Endothelial cell of umbilical vein (primary cell): ENCODE data around the gene NANS. TPM values are rescaled to one million over a fixed set of nuclear protein-coding genes. Genes with fewer than 3 reads are reported as not detected.

ENCODE experiments used
- BruUV-seq: library from RNA; stranded (reverse); fragments of 400-500 nt; replicated peaks from 2 replicates; lab custom pipeline; 2021; lab: Mats Ljungman, UMichigan
- CTCF ChIA-PET: fragments of 300-600, 350-600 bp; sonication (Branson Sonifier 250); formaldehyde crosslinking; loops from one replicate; lab custom pipeline; 2021; ENCODE audit warnings: antibody characterized with exemption, inconsistent platforms; lab: Charles Lee
- POLR2A ChIA-PET: fragments of 300-600, 350-600 bp; sonication (Branson Sonifier 250); formaldehyde crosslinking; loops from one replicate; lab custom pipeline; 2021; ENCODE audit warnings: antibody characterized with exemption, inconsistent platforms; lab: Charles Lee
- DNase-seq: peaks from one replicate; pipeline ENCODE4 v3.0.0-alpha.2; 2011; ENCODE audit warnings: low read depth, low spot score
- FAIRE-seq: peaks from 2 replicates; lab custom pipeline; 2011; peaks lifted over from hg19 to GRCh38; lab: Jason Lieb, UNC
- H2AFZ ChIP-seq: 2 replicates; pipeline ENCODE4 v1.6.0; 2012; ENCODE audit warnings: low read depth, low read length, control low read depth, inconsistent platforms
- H3K27ac ChIP-seq: 2 replicates; pipeline ENCODE4 v1.5.1; 2011; ENCODE audit warnings: low read depth, mild to moderate bottlenecking, control low read depth, low read length, moderate library complexity; ENCODE audit not compliant: insufficient read depth
- H3K27me3 ChIP-seq, 2 experiments: 2 replicates each; pipeline versions ENCODE4 v1.6.0 to v1.6.1; 2011; ENCODE audit warnings: low read length in 2 of 2, mixed read lengths in 1 of 2; ENCODE audit not compliant: control insufficient read depth in 2 of 2, insufficient read depth in 2 of 2
- H3K36me3 ChIP-seq, 2 experiments: 2 replicates in 1 of 2; 3 replicates in 1 of 2; pipeline ENCODE4 v1.5.1; 2011; ENCODE audit warnings: low read length in 2 of 2, mild to moderate bottlenecking in 1 of 2, moderate library complexity in 1 of 2; ENCODE audit not compliant: control insufficient read depth in 2 of 2, insufficient read depth in 2 of 2; ENCODE audit errors: extremely low read depth in 1 of 2
- H3K4me1 ChIP-seq: 3 replicates; pipeline ENCODE4 v1.5.1; 2011; ENCODE audit warnings: mild to moderate bottlenecking, low read length; ENCODE audit not compliant: control insufficient read depth, insufficient read depth; ENCODE audit errors: extremely low read depth
- H3K4me2 ChIP-seq: 2 replicates; pipeline ENCODE4 v1.6.1; 2011; ENCODE audit warnings: low read length, control low read depth, mixed read lengths; ENCODE audit not compliant: insufficient read depth
- H3K4me3 ChIP-seq, 3 experiments: fragments of 200-600 bp in 1 of 3; sonication (generic), shearing (Covaris generic) in 1 of 3; replicated peaks in 1 of 3; 2 replicates each; pipeline ENCODE4 v1.5.1; 2011 to 2016; ENCODE audit warnings: control low read depth in 3 of 3, low read length in 3 of 3, mild to moderate bottlenecking in 2 of 3, inconsistent platforms in 1 of 3, low read depth in 1 of 3, moderate library complexity in 1 of 3; ENCODE audit not compliant: insufficient read depth in 1 of 3
- H3K79me2 ChIP-seq: 2 replicates; pipeline ENCODE4 v1.6.0; 2012; ENCODE audit warnings: low read length, inconsistent platforms; ENCODE audit not compliant: control insufficient read depth, insufficient read depth
- H3K9ac ChIP-seq: replicated peaks from 2 replicates; pipeline ENCODE3; 2011; ENCODE audit warnings: low read length, control low read depth; ENCODE audit not compliant: insufficient read depth; ENCODE audit errors: extremely low read depth
- H3K9me1 ChIP-seq: replicated peaks from 3 replicates; pipeline ENCODE4 v1.6.0; 2011; ENCODE audit warnings: mild to moderate bottlenecking, low read length; ENCODE audit not compliant: control insufficient read depth, insufficient read depth; ENCODE audit errors: extremely low read depth
- H3K9me3 ChIP-seq: replicated peaks from 2 replicates; pipeline ENCODE4 v1.5.1; 2012; ENCODE audit warnings: low read length, inconsistent platforms; ENCODE audit not compliant: control insufficient read depth, insufficient read depth
- H4K20me1 ChIP-seq: replicated peaks from 2 replicates; pipeline ENCODE3; 2011; ENCODE audit warnings: mild to moderate bottlenecking, low read length; ENCODE audit not compliant: control insufficient read depth, insufficient read depth; ENCODE audit errors: extremely low read depth
- CTCF ChIP-seq, 2 donors: IDR thresholded peaks; 1 replicate in 1 of 2; 2 replicates in 1 of 2; pipeline ENCODE4 v1.5.1; 2011; ENCODE audit warnings: low read length in 2 of 2, mild to moderate bottlenecking in 2 of 2, moderate library complexity in 2 of 2, control low read depth in 1 of 2, inconsistent platforms in 1 of 2, low read depth in 1 of 2; ENCODE audit not compliant: insufficient read depth in 1 of 2; ENCODE audit errors: extremely low read depth in 1 of 2
- EZH2 ChIP-seq: IDR thresholded peaks from 2 replicates; pipeline ENCODE4 v1.6.1; 2012; ENCODE audit warnings: borderline replicate concordance, low read depth, mild to moderate bottlenecking, moderate library complexity, low read length, inconsistent platforms; ENCODE audit not compliant: severe bottlenecking
- FOS ChIP-seq: IDR thresholded peaks from 2 replicates; pipeline ENCODE4 v1.6.1; 2011; ENCODE audit warnings: mild to moderate bottlenecking, low read length, moderate library complexity, borderline replicate concordance; ENCODE audit not compliant: insufficient read depth
- GATA2 ChIP-seq: IDR thresholded peaks from 2 replicates; pipeline ENCODE4 v1.7.0; 2011; ENCODE audit warnings: low read depth, mild to moderate bottlenecking, moderate library complexity, mixed read lengths, low read length; ENCODE audit not compliant: insufficient read length, insufficient read depth
- JUN ChIP-seq: IDR thresholded peaks from 2 replicates; pipeline ENCODE4 v1.6.1; 2011; ENCODE audit warnings: borderline replicate concordance, low read depth; ENCODE audit not compliant: insufficient read length, insufficient read depth
- MAX ChIP-seq: IDR thresholded peaks from 2 replicates; pipeline ENCODE4 v1.6.1; 2011; ENCODE audit not compliant: insufficient read depth, insufficient read length
- MYC ChIP-seq: IDR thresholded peaks from one replicate; pipeline ENCODE4 v1.6.1; 2011; ENCODE audit warnings: mild to moderate bottlenecking, low read depth, low read length
- POLR2A ChIP-seq: IDR thresholded peaks from 2 replicates; pipeline ENCODE4 v1.6.1; 2012; ENCODE audit warnings: low read depth, mild to moderate bottlenecking, control low read depth, low read length
- POLR2AphosphoS5 ChIP-seq: IDR thresholded peaks from 2 replicates; pipeline ENCODE4 v1.6.1; 2012; ENCODE audit warnings: low read depth, mild to moderate bottlenecking, control low read depth, low read length, moderate library complexity; ENCODE audit not compliant: insufficient read depth
- dilution Hi-C: fragments of 300-500 bp; cut with MboI; formaldehyde crosslinking; loops from one replicate; pipeline ENCODE4 v1.15.0; 2019; ENCODE audit warnings: low sequenced_read_pairs; ENCODE audit not compliant: extremely low pct_ligation_motif_present
- intact Hi-C: fragments of 100-400 bp; cut with micrococcal nuclease; formaldehyde crosslinking; loops from one replicate; pipeline ENCODE4 v1.10.0; 2022
- polyA plus RNA-seq, 4 experiments: library from polyadenylated mRNA; depleted of rRNA in 3 of 4; stranded (reverse) in 3 of 4; unstranded in 1 of 4; fragments of >200 nt; gene quantifications; 2 replicates each; pipeline versions ENCODE4 v1.2.1 to v1.2.3, GENCODE V29; 2011 to 2012; ENCODE audit warnings: missing spikeins in 1 of 4
- total RNA-seq: library from RNA; stranded (reverse); gene quantifications from 2 replicates; pipeline ENCODE4 v1.2.3, GENCODE V29; 2021

Gene NANS
- total and polyA plus RNA-seq, 2 donors (not counting 3 experiments of a cell fraction or from before 2014, with no cell fraction given) = 85.1 to 108 TPM

GRCh38 chr9:98045234-98046179 lies 11.0 kb upstream of the NANS start:
- ChIA-PET CTCF (interaction anchor here (0.8 to 6.2 kb wide), 3 partner anchors 10 to 31 kb away, joined by 3 to 40 read pairs (median 6); partner anchors contain the start of gene NANS), POLR2A (interaction anchor here (1.0 kb wide), 1 partner anchor 11 kb away, joined by 3 read pairs; the partner anchor contains the start of gene NANS)
- no peak for FAIRE-seq
- no peak overlapping the region for H3K4me3 ChIP-seq
- H3K4me1 ChIP-seq = no peaks in the 10 kb centered on the region
- H3K79me2 ChIP-seq = no peaks in the 10 kb centered on the region
- H3K9ac ChIP-seq = no peak overlapping the region
- TF ChIP-seq MYC (no peak), EZH2 (no peak), POLR2A (no peak), MAX (no peak), POLR2AphosphoS5 (no peak), FOS (no peak), GATA2 (no peak), CTCF (IDR thresholded peaks at IDR 0.05; ENCODE audit: extremely low read depth in 1 of 2, insufficient read depth in 1 of 2, low read depth in 1 of 2, low read length in 2 of 2) (no peak), JUN (no peak)
- H2AFZ ChIP-seq = peak overlapping the region; percentile 48
- H4K20me1 ChIP-seq = no peaks in the 10 kb centered on the region
- no peak overlapping the region for H3K4me2 ChIP-seq
- BruUV-seq = TSS peak; percentile 52
- intact Hi-C loops = no loop called here
- no peaks in the 10 kb centered on the region for H3K9me1 ChIP-seq
- no peaks in the 10 kb centered on the region for H3K36me3 ChIP-seq
- DNase-seq = no peak
- peaks cover 0 to 2% of the 10 kb centered on the region in 2 experiments for H3K27me3 ChIP-seq
- H3K9me3 ChIP-seq = no peaks in the 10 kb centered on the region
- dilution Hi-C loops = no loop called here
- H3K27ac ChIP-seq = no peak overlapping the region
